ENCODE results near the gene LCN6. TPM values are rescaled to one million over a fixed set of nuclear protein-coding genes. Genes with fewer than 3 reads are reported as not detected.

Gene LCN6
- total RNA-seq, 1 experiment from 2014 or later, result not detected

DNA sequence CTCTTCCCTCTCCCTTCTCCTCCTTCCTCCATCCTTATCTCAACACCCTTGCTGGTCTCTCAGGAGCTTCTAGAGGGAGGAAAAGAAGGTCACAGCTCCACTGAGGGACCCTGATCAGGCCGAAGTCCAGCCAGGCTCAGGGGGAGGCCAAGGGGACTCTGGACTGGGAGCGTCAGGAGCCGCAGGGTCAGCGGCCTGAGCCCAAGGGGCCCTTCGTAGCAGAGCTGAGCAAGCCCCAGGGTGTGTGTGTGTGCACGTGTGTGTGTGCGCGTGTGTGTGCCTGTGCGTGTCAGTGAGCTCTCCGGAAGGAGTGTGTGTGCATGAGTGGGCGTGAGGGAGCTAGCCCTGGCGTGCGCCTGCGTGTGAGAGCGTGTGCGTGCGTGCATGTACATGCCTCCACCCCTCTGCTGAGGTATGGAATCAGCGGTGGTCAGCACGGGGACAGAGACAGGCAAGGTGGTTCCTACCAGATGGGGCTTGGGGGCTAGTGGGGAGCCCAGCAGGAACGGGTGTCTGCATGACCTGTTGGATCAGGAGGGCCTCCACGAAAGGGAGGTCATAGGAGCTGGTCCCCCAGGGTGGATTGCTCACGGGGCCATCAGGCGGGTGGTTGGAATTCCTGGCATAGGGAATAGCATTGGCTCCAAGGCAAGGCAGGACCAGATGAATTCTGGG is 51.0 kb downstream of the LCN6 start:
- Histone ChIP-seq H3K23ac (ENCODE audit: insufficient read length, low read depth, low read length) (no peak overlapping the region), H3K4me2 (ENCODE audit: insufficient read depth, insufficient read length, low read length) (no peak overlapping the region), H3K27me3 (ENCODE audit: insufficient read depth, low read length) (no peaks in the 10 kb centered on the region), H3K9me3 (ENCODE audit: control insufficient read depth, low read depth, low read length) (no peaks in the 10 kb centered on the region), H3K79me1 (ENCODE audit: insufficient read depth, low read depth, low read length, poor library complexity, severe bottlenecking) (no peaks in the 10 kb centered on the region), H4K20me1 (ENCODE audit: control insufficient read depth, insufficient read depth, insufficient read length) (no peaks in the 10 kb centered on the region), H2AFZ (ENCODE audit: low read length) (no peak overlapping the region), H2BK15ac (ENCODE audit: low read depth, low read length) (no peak overlapping the region), H3K14ac (ENCODE audit: insufficient read depth, low read length) (no peak overlapping the region), H3K27ac (ENCODE audit: insufficient read length, low read depth, low read length) (no peak overlapping the region), H3K4me1 (ENCODE audit: insufficient read depth, low read length) (no peaks in the 10 kb centered on the region), H3K56ac (ENCODE audit: insufficient read length, low read depth, low read length) (no peak overlapping the region), H3K79me2 (ENCODE audit: insufficient read depth, low read length) (no peaks in the 10 kb centered on the region), H3K4ac (ENCODE audit: low read depth, low read length) (no peak overlapping the region), H4K5ac (ENCODE audit: insufficient read length, low read depth, low read length) (no peak overlapping the region), H4K91ac (ENCODE audit: insufficient read length, low read depth, low read length) (no peak overlapping the region), H4K8ac (replicated peaks; ENCODE audit: insufficient read length, low read depth, low read length) (no peak overlapping the region), H2BK20ac (ENCODE audit: low read depth, low read length, poor library complexity, severe bottlenecking) (no peak overlapping the region), H3K23me2 (ENCODE audit: insufficient read length, low read depth, low read length, poor library complexity, severe bottlenecking) (no peaks in the 10 kb centered on the region), H2BK12ac (ENCODE audit: insufficient read length, low read depth, low read length) (no peak overlapping the region), H2BK120ac (ENCODE audit: low read depth, low read length, poor library complexity, severe bottlenecking) (no peak overlapping the region), H3K18ac (ENCODE audit: insufficient read length, low read depth, low read length) (no peak overlapping the region), H3K9ac (ENCODE audit: extremely low read depth, insufficient read length, low read length) (no peak overlapping the region), H2BK5ac (ENCODE audit: insufficient read length, low read length) (no peak overlapping the region), H2AK5ac (ENCODE audit: insufficient read length, low read length) (no peak overlapping the region), H3T11ph (ENCODE audit: low read length) (no peak overlapping the region)
- DNase-seq, result no peak
- H3K9me3 Mint-ChIP-seq, result no peaks in the 10 kb centered on the region; a peak in 1 of 5 replicates
- H3K4me1 Mint-ChIP-seq, result peaks cover 7 to 22% of the 10 kb centered on the region in 2 experiments
- TF ChIP-seq CTCF (conservative IDR thresholded peaks at IDR 0.05), result no peak
- no CpG with 5 or more reads among the region's 23 CpGs for WGBS (ENCODE audit: extremely low coverage, insufficient read length, low lambda C conversion rate)
- H3K27me3 Mint-ChIP-seq (ENCODE audit: low read depth), result peaks cover 35% of the 10 kb centered on the region
- H3K4me3 Mint-ChIP-seq, result no peak overlapping the region
- H3K27ac Mint-ChIP-seq, result peak overlapping the region in 1 of 3 experiments; percentile 52; a peak in 1 of 7 replicates
- no peaks in the 10 kb centered on the region for H3K36me3 Mint-ChIP-seq (ENCODE audit: insufficient read depth in 1 of 3, low read depth in 3 of 3)
